Neural progenitor cell (in vitro differentiated cells): ENCODE data around the gene C1GALT1. TPM values are rescaled to one million over a fixed set of nuclear protein-coding genes. Genes with fewer than 3 reads are reported as not detected.
A peak's percentile ranks its signal among the peaks of the same experiment; 100 is the strongest.

ENCODE experiments used
- DNase-seq: peaks from one replicate; pipeline ENCODE4 v3.0.0-alpha.2; 2016; ENCODE audit warnings: low spot score
- H2AFZ ChIP-seq: fragments of 200-600 bp; sonication (generic); replicated peaks from 2 replicates; pipeline ENCODE4 v1.6.1; 2016; ENCODE audit warnings: antibody characterized with exemption
- H3F3A ChIP-seq: fragments of 200-600 bp; sonication (generic); 2 replicates; pipeline ENCODE4 v1.6.1; 2016; ENCODE audit warnings: antibody characterized with exemption, low read depth
- H3K27ac ChIP-seq: fragments of 200-600 bp; sonication (generic); 2 replicates; pipeline ENCODE4 v1.5.1; 2016; ENCODE audit warnings: mild to moderate bottlenecking
- H3K27me3 ChIP-seq: fragments of 200-600 bp; sonication (generic); 2 replicates; pipeline ENCODE4 v1.6.1; 2016; ENCODE audit warnings: mild to moderate bottlenecking, moderate library complexity
- H3K36me3 ChIP-seq: fragments of 200-600 bp; sonication (generic); 2 replicates; pipeline ENCODE4 v1.5.1; 2016
- H3K4me1 ChIP-seq: fragments of 200-600 bp; sonication (generic); 2 replicates; pipeline ENCODE4 v1.6.1; 2016; ENCODE audit warnings: mixed run types
- H3K4me2 ChIP-seq: fragments of 200-600 bp; sonication (generic); 2 replicates; pipeline ENCODE4 v1.6.1; 2016
- H3K4me3 ChIP-seq: fragments of 200-600 bp; sonication (generic); 2 replicates; pipeline ENCODE4 v1.5.1; 2016
- H3K79me2 ChIP-seq: fragments of 200-600 bp; sonication (generic); 2 replicates; pipeline ENCODE4 v1.6.1; 2016; ENCODE audit warnings: low read depth
- H3K9ac ChIP-seq: fragments of 200-600 bp; sonication (generic); 2 replicates; pipeline ENCODE4 v1.6.1; 2016
- H3K9me3 ChIP-seq: fragments of 200-600 bp; sonication (generic); 2 replicates; pipeline ENCODE4 v1.5.1; 2016; ENCODE audit warnings: low read depth
- H4K20me1 ChIP-seq: fragments of 200-600 bp; sonication (generic); 2 replicates; pipeline ENCODE4 v1.6.1; 2016; ENCODE audit warnings: low read depth
- H3K27ac Mint-ChIP-seq: 3 replicates; pipeline ENCODE4 v1.8.0; 2021; ENCODE audit warnings: mixed read lengths
- H3K27me3 Mint-ChIP-seq: 2 replicates; pipeline ENCODE4 v1.8.0; 2022; ENCODE audit warnings: low read depth, mild to moderate bottlenecking, inconsistent platforms, moderate library complexity, mixed read lengths; ENCODE audit not compliant: insufficient read depth
- H3K36me3 Mint-ChIP-seq: 3 replicates; pipeline ENCODE4 v1.8.0; 2021; ENCODE audit warnings: mixed read lengths
- H3K4me1 Mint-ChIP-seq: 3 replicates; pipeline ENCODE4 v1.8.0; 2021; ENCODE audit warnings: mixed read lengths
- H3K4me3 Mint-ChIP-seq: 3 replicates; pipeline ENCODE4 v1.8.0; 2021; ENCODE audit warnings: mild to moderate bottlenecking, moderate library complexity, mixed read lengths
- H3K9me3 Mint-ChIP-seq: 3 replicates; pipeline ENCODE4 v1.8.0; 2020; ENCODE audit warnings: mixed read lengths
- EZH2 ChIP-seq: fragments of 200-600 bp; sonication (generic); IDR thresholded peaks from 2 replicates; pipeline ENCODE4 v1.6.1; 2017; ENCODE audit warnings: antibody characterized with exemption, mild to moderate bottlenecking, moderate library complexity
- EZH2phosphoT487 ChIP-seq: fragments of 200-600 bp; sonication (generic); IDR thresholded peaks from 2 replicates; pipeline ENCODE4 v1.6.1; 2017; ENCODE audit warnings: antibody characterized with exemption
- total RNA-seq: library from RNA; depleted of rRNA; stranded (reverse); fragments of >200 nt; gene quantifications from 2 replicates; pipeline ENCODE4 v1.2.3, GENCODE V29; 2015; ENCODE audit warnings: low replicate concordance
- TF ChIP-seq, protein P1 (sequence below): fragments of 200-600 bp; sonication (generic); IDR thresholded peaks from 2 replicates; pipeline ENCODE4 v1.5.1; 2017; ENCODE audit warnings: antibody characterized with exemption, mild to moderate bottlenecking

The C1GALT1 gene
- total RNA-seq, 1 donor from 2014 or later = 59.2 TPM

DNA sequence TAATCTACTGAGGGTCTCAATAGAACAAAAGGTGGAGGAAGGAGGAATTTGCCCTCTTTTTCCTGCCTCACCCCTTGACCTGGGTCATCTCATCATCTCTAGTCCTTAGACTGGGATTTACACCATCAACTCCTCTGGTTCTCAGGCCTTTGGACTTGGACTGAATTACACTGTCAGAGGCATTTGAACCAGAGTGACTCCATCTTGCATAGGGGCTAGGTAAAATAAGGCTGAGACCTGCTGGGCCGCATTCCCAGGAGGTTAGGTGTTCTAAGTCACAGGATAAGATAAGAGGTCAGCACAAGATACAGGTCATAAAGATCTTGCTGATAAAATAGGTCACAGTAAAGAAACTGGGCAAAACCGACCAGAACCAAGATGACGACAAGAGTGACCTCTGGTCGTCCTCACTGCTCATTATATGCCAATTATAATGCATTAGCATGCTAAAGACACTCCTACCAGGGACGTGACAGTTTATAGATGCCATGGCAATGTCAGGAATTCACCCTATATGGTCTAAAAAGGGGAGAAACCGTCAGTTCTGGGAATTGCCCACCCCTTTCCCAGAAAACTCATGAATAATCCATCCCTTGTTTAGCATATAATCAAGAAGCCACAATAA lies 84.0 kb downstream of the C1GALT1 start:
- Mint-ChIP-seq H3K9me3 (no peaks in the 10 kb centered on the region), H3K27ac (no peak overlapping the region), H3K4me1 (no peaks in the 10 kb centered on the region), H3K36me3 (no peaks in the 10 kb centered on the region), H3K4me3 (no peak overlapping the region), H3K27me3 (no peaks in the 10 kb centered on the region)
- Histone ChIP-seq H3K9me3 (no peaks in the 10 kb centered on the region), H3K4me1 (no peaks in the 10 kb centered on the region), H3K27ac (no peak overlapping the region), H3K27me3 (no peaks in the 10 kb centered on the region), H3K79me2 (no peaks in the 10 kb centered on the region), H3K36me3 (no peaks in the 10 kb centered on the region), H4K20me1 (no peaks in the 10 kb centered on the region), H3K9ac (no peak overlapping the region), H3K4me2 (no peak overlapping the region), H2AFZ (no peak overlapping the region), H3K4me3 (no peak overlapping the region), H3F3A (no peaks in the 10 kb centered on the region)
- TF ChIP-seq EZH2 = no peak
- no peak for TF ChIP-seq EZH2phosphoT487
- TF ChIP-seq, protein P1, sequence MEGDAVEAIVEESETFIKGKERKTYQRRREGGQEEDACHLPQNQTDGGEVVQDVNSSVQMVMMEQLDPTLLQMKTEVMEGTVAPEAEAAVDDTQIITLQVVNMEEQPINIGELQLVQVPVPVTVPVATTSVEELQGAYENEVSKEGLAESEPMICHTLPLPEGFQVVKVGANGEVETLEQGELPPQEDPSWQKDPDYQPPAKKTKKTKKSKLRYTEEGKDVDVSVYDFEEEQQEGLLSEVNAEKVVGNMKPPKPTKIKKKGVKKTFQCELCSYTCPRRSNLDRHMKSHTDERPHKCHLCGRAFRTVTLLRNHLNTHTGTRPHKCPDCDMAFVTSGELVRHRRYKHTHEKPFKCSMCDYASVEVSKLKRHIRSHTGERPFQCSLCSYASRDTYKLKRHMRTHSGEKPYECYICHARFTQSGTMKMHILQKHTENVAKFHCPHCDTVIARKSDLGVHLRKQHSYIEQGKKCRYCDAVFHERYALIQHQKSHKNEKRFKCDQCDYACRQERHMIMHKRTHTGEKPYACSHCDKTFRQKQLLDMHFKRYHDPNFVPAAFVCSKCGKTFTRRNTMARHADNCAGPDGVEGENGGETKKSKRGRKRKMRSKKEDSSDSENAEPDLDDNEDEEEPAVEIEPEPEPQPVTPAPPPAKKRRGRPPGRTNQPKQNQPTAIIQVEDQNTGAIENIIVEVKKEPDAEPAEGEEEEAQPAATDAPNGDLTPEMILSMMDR = no peak
- DNase-seq = no peak

DNA sequence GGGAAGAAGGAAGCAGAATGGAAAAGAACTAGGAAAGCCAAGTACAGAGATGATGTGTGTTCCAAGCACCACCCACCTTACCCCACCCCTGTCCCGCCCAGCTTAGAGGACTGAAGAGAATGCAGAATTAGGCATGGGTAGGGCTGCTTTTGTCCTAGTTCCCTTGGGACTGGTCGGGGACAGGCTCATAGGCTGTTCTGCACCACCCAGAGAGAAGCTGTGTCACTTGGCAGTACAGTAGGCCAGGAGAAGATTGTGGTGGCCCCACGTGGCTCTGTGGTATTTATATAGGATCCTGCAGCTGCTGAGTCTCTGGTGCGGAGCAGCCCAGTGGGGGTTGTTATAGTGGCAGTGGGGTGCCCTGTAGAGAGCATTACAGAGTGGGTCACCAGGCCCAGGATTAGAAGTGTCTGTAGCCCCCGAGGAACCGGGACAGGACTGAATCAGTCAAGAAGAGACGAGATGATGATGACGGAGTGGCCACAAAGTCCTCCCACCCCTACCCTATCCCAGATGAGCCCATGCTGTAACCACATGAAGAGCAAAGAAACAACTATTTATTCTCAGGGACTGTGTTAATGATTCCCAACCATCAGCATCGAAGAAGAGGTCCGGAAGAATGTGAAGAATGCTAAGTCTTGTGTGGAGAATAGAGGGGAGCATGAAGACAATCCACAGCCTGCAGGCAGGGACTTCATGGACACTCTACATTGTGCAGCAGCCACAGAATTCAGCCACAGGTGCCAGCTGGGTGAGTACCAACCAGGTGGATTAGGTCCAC lies 88.9 kb downstream of the C1GALT1 start:
- TF ChIP-seq EZH2phosphoT487 (no peak), EZH2 (no peak)
- TF ChIP-seq, protein P1 = no peak
- H3K27me3 Mint-ChIP-seq = no peaks in the 10 kb centered on the region
- Histone ChIP-seq H3F3A (no peaks in the 10 kb centered on the region), H3K27ac (no peak overlapping the region), H3K4me2 (no peak overlapping the region), H4K20me1 (no peaks in the 10 kb centered on the region), H3K4me1 (peaks cover 6% of the 10 kb centered on the region), H3K9ac (no peak overlapping the region), H3K79me2 (no peaks in the 10 kb centered on the region), H3K36me3 (no peaks in the 10 kb centered on the region), H2AFZ (no peak overlapping the region), H3K9me3 (no peaks in the 10 kb centered on the region), H3K4me3 (no peak overlapping the region), H3K27me3 (no peaks in the 10 kb centered on the region)
- DNase-seq = peak; percentile 3
- peaks cover 2% of the 10 kb centered on the region for H3K4me1 Mint-ChIP-seq
- no peaks in the 10 kb centered on the region for H3K9me3 Mint-ChIP-seq
- H3K4me3 Mint-ChIP-seq = no peak overlapping the region
- H3K36me3 Mint-ChIP-seq = no peaks in the 10 kb centered on the region
- no peak overlapping the region for H3K27ac Mint-ChIP-seq

- Mint-ChIP-seq H3K9me3 (no peaks in the 10 kb centered on the region), H3K27me3 (no peaks in the 10 kb centered on the region), H3K27ac (no peak overlapping the region), H3K4me3 (no peak overlapping the region), H3K36me3 (no peaks in the 10 kb centered on the region), H3K4me1 (peaks cover 2% of the 10 kb centered on the region)
- H3K36me3 ChIP-seq = no peaks in the 10 kb centered on the region
- no peak overlapping the region for H3K9ac ChIP-seq
- no peaks in the 10 kb centered on the region for H3K79me2 ChIP-seq
- no peak overlapping the region for H3K4me2 ChIP-seq
- no peaks in the 10 kb centered on the region for H4K20me1 ChIP-seq
- no peak overlapping the region for H3K4me3 ChIP-seq
- no peak overlapping the region for H2AFZ ChIP-seq
- no peaks in the 10 kb centered on the region for H3K27me3 ChIP-seq
- no peak overlapping the region for H3K27ac ChIP-seq
- peaks cover 6% of the 10 kb centered on the region for H3K4me1 ChIP-seq
- DNase-seq = no peak
- H3F3A ChIP-seq = no peaks in the 10 kb centered on the region
- TF ChIP-seq, protein P1 = no peak
- TF ChIP-seq EZH2 (no peak), EZH2phosphoT487 (no peak)
- no peaks in the 10 kb centered on the region for H3K9me3 ChIP-seq
Measured at GRCh38 chr7:7272294-7272693, 90.0 kb downstream of the C1GALT1 start.
